ENCODE data around the gene PATE1. TPM values are rescaled to one million over a fixed set of nuclear protein-coding genes. Genes with fewer than 3 reads are reported as not detected.

Gene PATE1
- total RNA-seq, 1 donor from 2014 or later = not detected

DNA sequence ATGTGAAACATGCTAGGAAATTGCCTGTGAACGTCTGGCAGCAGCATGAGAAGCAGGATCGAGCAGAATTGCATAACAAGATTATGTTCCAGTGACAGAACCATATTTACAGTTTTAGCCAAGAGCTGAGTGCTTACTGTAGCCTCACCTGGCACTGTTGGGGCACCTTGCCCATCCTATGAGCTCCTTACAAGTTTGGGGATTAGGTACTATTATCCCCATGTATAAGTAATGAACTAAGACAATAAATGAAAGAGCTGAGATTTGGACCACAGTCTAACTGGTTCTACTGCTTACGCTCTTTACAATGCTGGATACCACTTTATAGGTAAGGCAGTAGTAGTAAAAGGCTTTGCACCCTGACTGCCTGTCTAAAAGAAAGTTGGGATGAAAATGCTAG, 17.1 kb upstream of the PATE1 start:
- TF ChIP-seq, protein P1, sequence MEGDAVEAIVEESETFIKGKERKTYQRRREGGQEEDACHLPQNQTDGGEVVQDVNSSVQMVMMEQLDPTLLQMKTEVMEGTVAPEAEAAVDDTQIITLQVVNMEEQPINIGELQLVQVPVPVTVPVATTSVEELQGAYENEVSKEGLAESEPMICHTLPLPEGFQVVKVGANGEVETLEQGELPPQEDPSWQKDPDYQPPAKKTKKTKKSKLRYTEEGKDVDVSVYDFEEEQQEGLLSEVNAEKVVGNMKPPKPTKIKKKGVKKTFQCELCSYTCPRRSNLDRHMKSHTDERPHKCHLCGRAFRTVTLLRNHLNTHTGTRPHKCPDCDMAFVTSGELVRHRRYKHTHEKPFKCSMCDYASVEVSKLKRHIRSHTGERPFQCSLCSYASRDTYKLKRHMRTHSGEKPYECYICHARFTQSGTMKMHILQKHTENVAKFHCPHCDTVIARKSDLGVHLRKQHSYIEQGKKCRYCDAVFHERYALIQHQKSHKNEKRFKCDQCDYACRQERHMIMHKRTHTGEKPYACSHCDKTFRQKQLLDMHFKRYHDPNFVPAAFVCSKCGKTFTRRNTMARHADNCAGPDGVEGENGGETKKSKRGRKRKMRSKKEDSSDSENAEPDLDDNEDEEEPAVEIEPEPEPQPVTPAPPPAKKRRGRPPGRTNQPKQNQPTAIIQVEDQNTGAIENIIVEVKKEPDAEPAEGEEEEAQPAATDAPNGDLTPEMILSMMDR (conservative IDR thresholded peaks at IDR 0.05) = no peak
- no peaks in the 10 kb centered on the region for H3K4me1 Mint-ChIP-seq (ENCODE audit: unreplicated experiment)
- no peak for DNase-seq (ENCODE audit: extremely low spot score, unreplicated experiment)
- H3K27ac Mint-ChIP-seq = no peak overlapping the region
- no peaks in the 10 kb centered on the region for H3K9me3 Mint-ChIP-seq
- no peaks in the 10 kb centered on the region for H3K36me3 Mint-ChIP-seq
- H3K4me3 Mint-ChIP-seq = no peak overlapping the region
- H3K27me3 Mint-ChIP-seq = peaks cover 9% of the 10 kb centered on the region

DNA sequence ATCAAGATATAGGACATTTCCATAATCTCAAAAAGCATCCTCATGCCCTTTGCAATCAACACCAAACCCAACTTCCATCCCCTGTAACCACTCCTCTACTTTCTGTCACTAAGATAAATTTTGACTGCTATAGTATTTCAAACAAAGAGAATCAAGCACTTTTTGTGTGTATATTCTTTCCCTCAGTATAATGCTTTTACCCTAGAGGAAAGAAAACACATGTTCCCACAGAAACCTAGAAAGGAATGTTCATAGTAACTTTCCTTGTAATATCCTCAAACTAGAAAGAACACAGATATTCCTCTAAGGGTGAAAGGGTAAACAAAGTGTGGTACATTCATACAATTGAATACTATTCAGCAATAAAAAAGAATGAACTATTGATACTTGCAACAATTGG, 5.5 kb upstream of the PATE1 start:
- TF ChIP-seq, protein P1 (conservative IDR thresholded peaks at IDR 0.05) = no peak
- Mint-ChIP-seq H3K27me3 (peaks cover 10% of the 10 kb centered on the region), H3K36me3 (no peaks in the 10 kb centered on the region), H3K4me3 (no peak overlapping the region), H3K4me1 (ENCODE audit: unreplicated experiment) (no peaks in the 10 kb centered on the region), H3K9me3 (no peaks in the 10 kb centered on the region), H3K27ac (no peak overlapping the region)
- no peak for DNase-seq (ENCODE audit: extremely low spot score, unreplicated experiment)

DNA sequence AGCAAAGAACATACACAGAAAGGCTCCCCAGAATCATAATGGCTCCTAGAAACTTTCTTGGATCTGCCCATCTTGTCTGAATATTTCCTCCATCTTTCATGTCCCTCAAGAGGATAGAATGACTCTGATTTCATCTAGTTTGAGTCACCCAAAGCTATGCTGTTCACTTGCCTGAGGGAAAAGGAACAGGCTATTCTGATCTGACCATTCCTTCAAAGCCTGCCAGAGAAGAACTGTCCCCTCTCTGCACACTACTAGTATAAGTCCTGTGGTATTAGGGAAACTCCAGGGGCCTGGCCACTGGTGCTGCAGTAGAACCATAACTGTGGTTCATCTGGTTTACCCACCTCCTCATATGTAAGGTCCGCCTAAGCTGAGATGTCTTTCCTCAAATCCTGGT, 2.4 kb upstream of the PATE1 start:
- Mint-ChIP-seq H3K36me3 (no peaks in the 10 kb centered on the region), H3K4me3 (no peak overlapping the region), H3K27me3 (peaks cover 9% of the 10 kb centered on the region), H3K27ac (no peak overlapping the region), H3K9me3 (no peaks in the 10 kb centered on the region), H3K4me1 (ENCODE audit: unreplicated experiment) (no peaks in the 10 kb centered on the region)
- TF ChIP-seq, protein P1 (conservative IDR thresholded peaks at IDR 0.05) = no peak
- no peak for DNase-seq (ENCODE audit: extremely low spot score, unreplicated experiment)

DNA sequence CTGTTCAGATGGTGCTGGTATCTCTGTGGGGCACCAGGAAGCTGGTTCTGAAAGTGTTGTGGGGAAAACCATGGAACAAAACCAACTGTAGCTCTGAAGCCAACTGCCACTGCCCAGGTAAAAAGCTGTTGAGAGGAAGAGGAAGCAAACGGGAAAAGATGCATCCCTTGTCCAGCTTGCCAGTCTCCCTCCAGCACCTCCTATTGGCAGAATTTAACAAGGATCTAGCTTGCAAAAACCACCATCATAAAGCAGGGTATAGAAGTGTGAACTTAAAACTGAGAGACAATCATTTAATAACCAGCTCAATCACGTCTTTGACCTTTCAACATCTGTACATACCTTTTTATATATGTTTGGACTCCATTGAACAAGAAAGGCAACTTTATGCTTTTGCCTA, 4.5 kb downstream of the PATE1 start:
- no peak overlapping the region for H3K4me3 Mint-ChIP-seq
- TF ChIP-seq, protein P1 (conservative IDR thresholded peaks at IDR 0.05) = no peak
- no peaks in the 10 kb centered on the region for H3K4me1 Mint-ChIP-seq (ENCODE audit: unreplicated experiment)
- H3K36me3 Mint-ChIP-seq = no peaks in the 10 kb centered on the region
- no peak for DNase-seq (ENCODE audit: extremely low spot score, unreplicated experiment)
- H3K27ac Mint-ChIP-seq = no peak overlapping the region
- peaks cover 26% of the 10 kb centered on the region for H3K27me3 Mint-ChIP-seq
- no peaks in the 10 kb centered on the region for H3K9me3 Mint-ChIP-seq

DNA sequence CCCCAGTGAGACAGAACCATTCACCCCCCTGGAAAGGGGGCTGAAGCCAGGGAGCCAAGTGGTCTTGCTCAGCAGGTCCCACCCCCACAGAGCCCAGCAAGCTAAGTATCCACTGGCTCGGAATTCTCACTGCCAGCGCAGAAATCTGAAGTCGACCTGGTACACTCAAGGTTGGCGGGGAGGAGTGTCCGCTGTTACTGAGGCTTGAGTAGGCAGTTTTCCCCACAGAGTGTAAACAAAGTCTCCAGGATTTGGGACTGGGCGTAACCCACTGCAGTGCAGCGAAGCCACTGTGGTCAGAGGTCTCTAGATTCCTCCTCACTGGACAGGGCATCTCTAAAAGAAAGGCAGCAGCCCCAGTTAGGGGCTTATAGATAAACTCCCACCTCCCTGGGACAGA, 10.0 kb downstream of the PATE1 start:
- Mint-ChIP-seq H3K27me3 (peaks cover 38% of the 10 kb centered on the region), H3K4me3 (no peak overlapping the region), H3K4me1 (ENCODE audit: unreplicated experiment) (no peaks in the 10 kb centered on the region), H3K27ac (no peak overlapping the region), H3K36me3 (no peaks in the 10 kb centered on the region), H3K9me3 (no peaks in the 10 kb centered on the region)
- TF ChIP-seq, protein P1 (conservative IDR thresholded peaks at IDR 0.05) = no peak
- DNase-seq (ENCODE audit: extremely low spot score, unreplicated experiment) = no peak

DNA sequence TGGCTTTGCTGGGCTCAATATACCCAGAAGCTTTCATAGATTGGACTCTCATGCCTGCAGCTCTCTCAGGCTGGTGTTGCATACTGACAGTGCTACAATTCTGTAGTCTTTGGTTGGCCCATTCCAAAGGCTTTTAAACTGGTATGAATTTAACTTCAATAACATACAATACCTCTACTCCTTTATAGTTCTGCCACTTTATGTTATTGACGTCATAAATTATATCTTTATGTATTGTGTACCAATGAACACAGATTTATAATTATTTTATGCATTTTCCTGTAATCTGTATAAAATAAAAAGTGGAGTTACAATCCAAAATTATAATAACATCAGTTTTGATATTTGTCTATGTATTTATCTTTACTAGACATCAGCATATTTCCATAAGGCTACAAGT, 16.4 kb downstream of the PATE1 start:
- Mint-ChIP-seq H3K27ac (no peak overlapping the region), H3K4me1 (ENCODE audit: unreplicated experiment) (no peaks in the 10 kb centered on the region), H3K9me3 (no peaks in the 10 kb centered on the region), H3K36me3 (no peaks in the 10 kb centered on the region), H3K4me3 (no peak overlapping the region), H3K27me3 (peaks cover 39% of the 10 kb centered on the region)
- TF ChIP-seq, protein P1 (conservative IDR thresholded peaks at IDR 0.05) = no peak
- no peak for DNase-seq (ENCODE audit: extremely low spot score, unreplicated experiment)
